Kidney epithelial cell (primary cell): Measurements from ENCODE around the gene NLRP6. TPM values are rescaled to one million over a fixed set of nuclear protein-coding genes. Genes with fewer than 3 reads are reported as not detected.

Experiments used
- DNase-seq: peaks from one replicate; pipeline ENCODE4 v3.0.0-alpha.2; 2010; ENCODE audit warnings: low read depth
- H3K27me3 ChIP-seq: 2 replicates; pipeline ENCODE4 v1.6.0; 2011; ENCODE audit warnings: low read length; ENCODE audit not compliant: control insufficient read depth, insufficient read depth
- H3K36me3 ChIP-seq: 2 replicates; pipeline ENCODE4 v1.5.1; 2011; ENCODE audit warnings: low read length; ENCODE audit not compliant: control insufficient read depth, insufficient read depth
- H3K4me3 ChIP-seq: 2 replicates; pipeline ENCODE4 v1.5.1; 2011; ENCODE audit warnings: low read depth, mild to moderate bottlenecking, control low read depth, low read length
- total RNA-seq: library from RNA; depleted of rRNA; stranded (reverse); fragments of >200 nt; gene quantifications from 2 replicates; pipeline ENCODE4 v1.2.3, GENCODE V29; 2015
- TF ChIP-seq, protein P1 (sequence below): IDR thresholded peaks from 2 replicates; pipeline ENCODE4 v1.5.1; 2011; ENCODE audit warnings: mild to moderate bottlenecking, moderate library complexity, low read length, control low read depth, inconsistent platforms; ENCODE audit not compliant: insufficient read depth, poor library complexity, severe bottlenecking

NLRP6 gene
- total RNA-seq, 1 donor from 2014 or later: not detected

DNA sequence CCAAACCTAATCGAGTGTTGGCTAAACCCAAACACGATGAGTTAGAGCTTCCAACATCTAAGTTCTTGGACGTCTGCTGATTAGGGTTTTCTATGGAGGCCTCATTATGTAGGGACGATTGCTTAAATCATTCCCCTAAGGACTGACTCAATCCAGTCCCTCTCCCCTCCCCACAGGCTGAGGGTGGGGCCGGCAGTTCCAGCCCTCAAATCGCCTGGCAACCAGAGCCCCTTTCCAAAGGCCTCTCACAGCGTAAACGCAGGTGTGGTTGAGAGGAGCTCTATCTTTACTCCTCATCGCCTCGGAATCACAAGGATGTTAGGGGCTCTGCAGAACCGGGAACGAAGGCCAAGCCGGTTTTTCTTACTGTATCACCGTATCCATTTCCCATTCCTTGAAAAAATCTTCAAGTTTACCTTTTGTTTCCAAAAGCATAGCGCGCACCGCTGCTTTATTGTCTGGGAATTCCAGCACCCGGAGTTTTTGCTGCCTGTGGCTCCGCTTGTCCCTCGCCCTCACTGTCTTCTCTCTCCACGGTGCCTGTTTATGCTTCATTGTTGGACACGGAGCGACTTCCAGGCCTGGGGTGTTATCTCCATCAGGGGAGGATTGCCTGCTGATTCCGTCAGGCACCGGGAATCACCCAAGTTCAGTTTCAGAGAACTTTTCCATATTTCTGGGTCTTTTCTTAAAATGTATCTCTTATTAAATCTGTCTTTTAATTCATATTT lies 56.2 kb downstream of the NLRP6 start:
- no peak for DNase-seq
- TF ChIP-seq, protein P1, sequence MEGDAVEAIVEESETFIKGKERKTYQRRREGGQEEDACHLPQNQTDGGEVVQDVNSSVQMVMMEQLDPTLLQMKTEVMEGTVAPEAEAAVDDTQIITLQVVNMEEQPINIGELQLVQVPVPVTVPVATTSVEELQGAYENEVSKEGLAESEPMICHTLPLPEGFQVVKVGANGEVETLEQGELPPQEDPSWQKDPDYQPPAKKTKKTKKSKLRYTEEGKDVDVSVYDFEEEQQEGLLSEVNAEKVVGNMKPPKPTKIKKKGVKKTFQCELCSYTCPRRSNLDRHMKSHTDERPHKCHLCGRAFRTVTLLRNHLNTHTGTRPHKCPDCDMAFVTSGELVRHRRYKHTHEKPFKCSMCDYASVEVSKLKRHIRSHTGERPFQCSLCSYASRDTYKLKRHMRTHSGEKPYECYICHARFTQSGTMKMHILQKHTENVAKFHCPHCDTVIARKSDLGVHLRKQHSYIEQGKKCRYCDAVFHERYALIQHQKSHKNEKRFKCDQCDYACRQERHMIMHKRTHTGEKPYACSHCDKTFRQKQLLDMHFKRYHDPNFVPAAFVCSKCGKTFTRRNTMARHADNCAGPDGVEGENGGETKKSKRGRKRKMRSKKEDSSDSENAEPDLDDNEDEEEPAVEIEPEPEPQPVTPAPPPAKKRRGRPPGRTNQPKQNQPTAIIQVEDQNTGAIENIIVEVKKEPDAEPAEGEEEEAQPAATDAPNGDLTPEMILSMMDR: no peak
- Histone ChIP-seq H3K4me3 (no peak overlapping the region), H3K36me3 (no peaks in the 10 kb centered on the region), H3K27me3 (no peaks in the 10 kb centered on the region)

Other genes with a start within 250 kb of the NLRP6 start
- not detected in 2 replicates for gene SCGB1C1, start 85.3 kb upstream of the NLRP6 start, total RNA-seq
- 30.6 and 31.1 TPM in 2 replicates for gene BET1L, start 71.0 kb upstream of the NLRP6 start, total RNA-seq
- 116 and 131 TPM in 2 replicates for gene RIC8A, start 70.7 kb upstream of the NLRP6 start, total RNA-seq
- 11.4 and 11.8 TPM in 2 replicates for gene SIRT3, start 42.1 kb upstream of the NLRP6 start, total RNA-seq
- gene PSMD13, start 41.4 kb upstream of the NLRP6 start, total RNA-seq: 131 and 150 TPM in 2 replicates
- gene PGGHG, start 10.7 kb downstream of the NLRP6 start, total RNA-seq: 10.5 and 13.1 TPM in 2 replicates
- not detected in 2 replicates for gene IFITM5, start 21.1 kb downstream of the NLRP6 start, total RNA-seq
- gene IFITM2, start 29.4 kb downstream of the NLRP6 start, total RNA-seq: 39.9 and 55.0 TPM in 2 replicates
- 38.2 and 42.4 TPM in 2 replicates for gene IFITM1, start 35.6 kb downstream of the NLRP6 start, total RNA-seq
- 93.7 and 125 TPM in 2 replicates for gene IFITM3, start 42.5 kb downstream of the NLRP6 start, total RNA-seq
- 24.2 and 31.6 TPM in 2 replicates for gene B4GALNT4, start 91.1 kb downstream of the NLRP6 start, total RNA-seq
- gene PKP3, start 115.8 kb downstream of the NLRP6 start, total RNA-seq: 23.9 and 24.9 TPM in 2 replicates
- gene SIGIRR, start 136.6 kb downstream of the NLRP6 start, total RNA-seq: 98.4 and 113 TPM in 2 replicates
- gene ANO9, start 163.6 kb downstream of the NLRP6 start, total RNA-seq: 18.4 and 19.7 TPM in 2 replicates
- 81.1 and 96.3 TPM in 2 replicates for gene PTDSS2, start 171.9 kb downstream of the NLRP6 start, total RNA-seq
- 229 and 251 TPM in 2 replicates for gene RNH1, start 228.8 kb downstream of the NLRP6 start, total RNA-seq